ENCODE measurements around the gene RIMKLB.

GRCh38 chr12:8661751-8662150, 36.0 kb upstream of the RIMKLB start:
- no peak for TF ChIP-seq RAD21 (IDR thresholded peaks at IDR 0.05; ENCODE audit: low read length)
- TF ChIP-seq CTCF (IDR thresholded peaks at IDR 0.05): no peak
